ENCODE data around the gene GOLGA8N.
"Not testable (repeated sequence)": the region's sequence is repeated elsewhere in the genome, so short reads cannot be mapped to it uniquely, and the experiment has no call there.

DNA sequence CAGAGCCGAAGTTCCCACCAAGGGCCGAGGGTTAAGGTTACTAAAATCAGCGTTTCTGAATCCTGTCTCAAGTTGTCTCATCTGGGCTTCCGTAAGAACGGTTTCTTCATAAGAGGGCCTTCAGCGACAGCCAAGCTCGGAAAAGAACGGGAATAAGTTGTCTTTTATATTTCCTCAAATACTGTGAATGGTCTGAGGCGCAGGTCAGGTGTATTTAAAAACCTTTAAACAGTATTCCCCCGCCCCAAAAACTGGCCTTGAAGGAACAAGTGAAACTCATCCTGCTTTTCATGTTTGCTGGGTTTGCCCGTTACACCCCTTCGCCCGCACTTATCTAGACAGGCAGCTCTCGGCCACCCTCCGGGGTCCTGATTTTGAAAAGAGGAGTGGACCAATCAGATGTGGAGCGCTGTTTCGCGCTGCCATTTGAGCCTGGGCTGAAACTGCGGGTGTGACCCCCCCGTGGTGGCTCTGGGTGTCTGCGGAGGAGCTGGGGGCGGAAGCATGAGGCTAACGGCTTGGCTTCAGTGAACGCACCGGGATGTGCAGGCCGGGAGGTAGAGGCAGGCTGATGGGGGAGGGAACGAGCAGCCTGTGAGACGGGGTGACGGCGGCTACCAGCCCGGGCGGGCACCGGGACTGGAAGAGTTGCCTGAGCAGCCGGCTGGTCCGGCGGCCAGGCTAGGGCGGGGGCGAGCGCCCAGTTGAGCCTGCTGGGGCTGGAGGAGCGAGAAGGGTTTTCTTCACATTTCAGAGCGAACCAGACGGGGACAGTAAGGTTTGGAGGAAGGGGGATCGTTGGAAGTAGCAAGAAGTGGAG lies 22.0 kb downstream of the GOLGA8N start, which contains the start of gene ARHGAP11A:
- TF ChIP-seq POLR2A (IDR thresholded peaks at IDR 0.05; ENCODE audit: low read depth, low read length); EZH2 (IDR thresholded peaks at IDR 0.05; ENCODE audit: borderline replicate concordance, low read depth, low read length, severe bottlenecking); CTCF (IDR thresholded peaks at IDR 0.05; ENCODE audit: extremely low read depth in 1 of 2, insufficient read depth in 1 of 2, low read depth in 1 of 2, low read length in 2 of 2); MYC (IDR thresholded peaks at IDR 0.05; ENCODE audit: low read depth, low read length); JUN (IDR thresholded peaks at IDR 0.05; ENCODE audit: borderline replicate concordance, insufficient read depth, insufficient read length, low read depth): not testable (repeated sequence)
